HL-60/S4 (cell line): ENCODE data around the gene ENTPD8.

ENCODE experiments used
- in situ Hi-C: fragments of 300-500 bp; cut with MboI; formaldehyde crosslinking; loops from 2 replicates; pipeline ENCODE4 v1.14.3; 2022; ENCODE audit warnings: low sequenced_read_pairs

The ENTPD8 gene

GRCh38 chr9:137441289-137441934 lies at the start of gene ENTPD8:
Gene ENTPD8, minus strand, starts transcription at chr9:137441357. Its CDS starts 3,072 bp downstream, at chr9:137438285.
- in situ Hi-C loops = no loop called here

- in situ Hi-C loops = no loop called here
Measured at GRCh38 chr9:137490532-137491186, 49.5 kb upstream of the ENTPD8 start.

- in situ Hi-C loops = no loop called here
Measured at GRCh38 chr9:137488906-137489305, 47.7 kb upstream of the ENTPD8 start.

GRCh38 chr9:137488327-137488653 lies 47.1 kb upstream of the ENTPD8 start:
- in situ Hi-C loops = no loop called here

GRCh38 chr9:137487454-137488326 lies 46.5 kb upstream of the ENTPD8 start:
- in situ Hi-C loops = no loop called here

- in situ Hi-C loops = no loop called here
Measured at GRCh38 chr9:137486545-137487453, 45.6 kb upstream of the ENTPD8 start.

GRCh38 chr9:137486141-137486490 lies 45.0 kb upstream of the ENTPD8 start:
- in situ Hi-C loops = no loop called here

GRCh38 chr9:137485343-137486140 lies 44.4 kb upstream of the ENTPD8 start:
- in situ Hi-C loops = no loop called here

GRCh38 chr9:137484551-137485315 lies 43.6 kb upstream of the ENTPD8 start:
- in situ Hi-C loops = no loop called here

GRCh38 chr9:137482094-137482781 lies 41.1 kb upstream of the ENTPD8 start:
- in situ Hi-C loops = no loop called here

GRCh38 chr9:137480686-137481683 lies 39.8 kb upstream of the ENTPD8 start:
- in situ Hi-C loops = no loop called here

- in situ Hi-C loops = no loop called here
Measured at GRCh38 chr9:137479892-137480685, 38.9 kb upstream of the ENTPD8 start.

GRCh38 chr9:137478962-137479861 lies 38.1 kb upstream of the ENTPD8 start:
- in situ Hi-C loops = no loop called here

GRCh38 chr9:137478613-137478961 lies 37.4 kb upstream of the ENTPD8 start:
- in situ Hi-C loops = no loop called here

GRCh38 chr9:137477778-137478612 lies 36.8 kb upstream of the ENTPD8 start:
- in situ Hi-C loops = no loop called here
